Measurements from ENCODE around the gene FUOM.

Gene FUOM, protein sequence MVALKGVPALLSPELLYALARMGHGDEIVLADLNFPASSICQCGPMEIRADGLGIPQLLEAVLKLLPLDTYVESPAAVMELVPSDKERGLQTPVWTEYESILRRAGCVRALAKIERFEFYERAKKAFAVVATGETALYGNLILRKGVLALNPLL

GRCh38 chr10:133357285-133358161 lies at the start of gene FUOM:
FUOM (minus strand) TSS chr10:133358019; CDS start chr10:133358007, 12 bp downstream.
- DNase-seq (ENCODE audit: low spot score) = peak; percentile 30

GRCh38 chr10:133405844-133406527 lies 48.2 kb upstream of the FUOM start:
- DNase-seq (ENCODE audit: low spot score) = no peak

GRCh38 chr10:133405272-133405671 lies 47.5 kb upstream of the FUOM start:
- DNase-seq (ENCODE audit: low spot score) = no peak

DNA sequence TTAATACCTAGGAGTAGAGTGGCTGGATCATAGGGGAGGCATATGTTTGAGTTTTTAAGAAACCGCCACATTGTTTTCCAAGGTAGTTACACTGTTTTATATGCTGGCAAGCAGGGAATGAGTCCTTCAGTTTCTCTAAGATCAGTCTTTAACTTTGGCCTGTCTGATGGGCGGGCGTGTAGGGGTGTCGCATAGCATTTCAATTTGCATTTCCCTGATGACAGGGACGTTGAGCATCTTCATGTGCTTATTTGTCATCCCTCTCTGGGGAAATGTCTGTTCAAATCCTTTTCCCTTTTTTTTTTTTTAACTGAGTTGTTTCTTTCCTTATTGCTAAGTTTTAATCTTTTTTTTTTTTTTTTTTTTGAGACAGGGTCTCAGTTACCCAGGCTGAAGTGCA lies 46.0 kb upstream of the FUOM start:
- no peak for DNase-seq (ENCODE audit: low spot score)

GRCh38 chr10:133403359-133403758 lies 45.5 kb upstream of the FUOM start:
- no peak for DNase-seq (ENCODE audit: low spot score)

GRCh38 chr10:133401981-133402725 lies 44.3 kb upstream of the FUOM start:
- no peak for DNase-seq (ENCODE audit: low spot score)

DNA sequence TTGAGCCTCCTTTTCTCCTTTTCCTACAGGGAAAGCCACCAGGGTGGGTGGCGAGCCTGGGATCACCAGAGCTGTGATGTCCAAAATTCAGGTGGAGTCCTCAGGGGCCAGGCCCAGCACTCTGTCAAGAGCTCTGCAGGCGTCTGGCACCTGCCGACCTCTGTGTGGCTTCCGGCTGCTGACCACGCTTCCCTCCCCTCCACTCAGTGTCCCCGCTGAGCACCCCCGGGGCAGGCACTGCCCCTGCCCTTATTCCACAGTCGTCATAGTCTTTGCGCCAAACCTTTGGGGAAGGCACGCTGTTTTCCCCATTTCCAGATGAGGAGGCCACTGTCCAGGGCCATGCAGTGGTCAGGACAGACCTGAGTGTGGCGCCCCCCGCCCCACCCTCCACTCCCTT lies 43.7 kb upstream of the FUOM start:
- DNase-seq (ENCODE audit: low spot score) = no peak

- no peak for DNase-seq (ENCODE audit: low spot score)
Observed at GRCh38 chr10:133400624-133401424, 43.0 kb upstream of the FUOM start.

DNA sequence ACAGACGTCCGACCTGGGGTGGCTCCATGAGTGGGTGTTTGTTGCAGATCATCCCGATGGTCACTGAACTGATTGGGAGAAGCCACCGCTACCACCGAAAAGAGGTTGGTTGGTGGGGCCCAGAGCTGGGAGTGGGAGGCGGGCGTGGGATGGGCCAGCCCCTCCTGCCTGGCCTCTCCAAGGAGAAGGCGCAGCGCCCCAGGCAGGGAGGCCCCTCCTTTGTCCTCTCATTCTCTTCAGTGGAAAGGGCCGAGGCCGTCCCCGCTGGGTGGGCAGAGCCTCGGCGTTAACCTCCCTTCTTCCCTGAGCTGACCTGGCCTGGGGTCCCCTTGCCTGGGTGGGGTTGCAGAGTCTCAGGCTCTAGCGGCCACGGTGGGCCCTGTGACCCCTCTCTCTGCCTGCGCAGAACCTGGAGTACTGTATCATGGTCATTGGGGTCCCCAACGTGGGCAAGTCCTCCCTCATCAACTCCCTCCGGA lies 41.3 kb upstream of the FUOM start:
- DNase-seq (ENCODE audit: low spot score) = no peak

DNA sequence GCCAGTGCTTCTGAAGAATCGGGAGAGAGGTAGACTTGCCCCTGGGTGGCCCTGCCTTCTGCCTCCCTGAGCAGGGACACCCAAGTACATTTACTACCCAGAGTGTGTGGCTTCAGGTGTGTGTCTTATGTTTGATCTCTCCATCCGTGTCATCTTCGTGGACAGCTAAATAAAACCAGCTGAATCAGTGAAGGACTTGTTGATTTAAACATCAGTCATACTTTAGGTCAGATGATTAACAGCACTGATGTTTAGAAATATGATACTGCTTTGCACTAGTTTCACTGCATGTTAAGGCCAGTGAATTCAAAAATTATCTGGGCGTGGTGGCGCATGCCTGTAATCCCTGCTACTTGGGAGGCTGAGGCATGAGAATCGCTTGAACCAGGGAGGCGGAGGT lies 40.1 kb upstream of the FUOM start:
- no peak for DNase-seq (ENCODE audit: low spot score)

DNA sequence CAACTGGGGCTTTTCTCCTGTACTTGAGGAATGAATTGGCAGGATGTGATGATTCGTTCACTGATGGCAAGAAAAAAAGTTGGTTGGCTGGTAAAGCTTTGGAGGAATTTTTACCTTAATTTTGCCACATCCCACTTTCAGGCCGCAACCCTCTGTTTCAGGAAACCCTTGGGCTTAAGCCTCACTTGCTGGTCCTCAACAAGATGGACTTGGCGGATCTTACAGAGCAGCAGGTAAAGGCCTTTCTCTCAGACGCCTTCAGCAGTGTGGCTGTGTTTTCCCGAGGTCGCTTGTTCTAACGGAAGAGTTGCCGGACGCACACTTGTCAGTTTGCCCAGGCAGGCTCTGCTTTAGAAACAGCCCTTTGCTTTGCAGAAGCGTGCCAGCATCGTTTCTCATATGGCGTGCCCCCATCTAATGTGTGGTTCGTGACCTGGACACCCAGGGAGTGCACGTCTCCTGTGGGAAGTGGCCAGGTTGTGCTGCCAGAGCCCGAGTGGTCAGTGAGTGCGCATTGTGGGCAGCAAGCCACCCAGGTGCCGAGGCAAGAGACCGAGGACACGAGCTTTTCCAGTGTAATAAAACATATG lies 38.3 kb upstream of the FUOM start:
- no peak for DNase-seq (ENCODE audit: low spot score)

- DNase-seq (ENCODE audit: low spot score) = no peak
Observed at GRCh38 chr10:133394801-133395221, 37.0 kb upstream of the FUOM start.

GRCh38 chr10:133394064-133394663 lies 36.3 kb upstream of the FUOM start, which contains the start of gene MTG1:
MTG1 (plus strand) TSS chr10:133394157; CDS start chr10:133394221, 64 bp downstream.
- DNase-seq (ENCODE audit: low spot score) = peak; percentile 91

GRCh38 chr10:133393401-133394063 lies 35.7 kb upstream of the FUOM start:
- DNase-seq (ENCODE audit: low spot score) = no peak

DNA sequence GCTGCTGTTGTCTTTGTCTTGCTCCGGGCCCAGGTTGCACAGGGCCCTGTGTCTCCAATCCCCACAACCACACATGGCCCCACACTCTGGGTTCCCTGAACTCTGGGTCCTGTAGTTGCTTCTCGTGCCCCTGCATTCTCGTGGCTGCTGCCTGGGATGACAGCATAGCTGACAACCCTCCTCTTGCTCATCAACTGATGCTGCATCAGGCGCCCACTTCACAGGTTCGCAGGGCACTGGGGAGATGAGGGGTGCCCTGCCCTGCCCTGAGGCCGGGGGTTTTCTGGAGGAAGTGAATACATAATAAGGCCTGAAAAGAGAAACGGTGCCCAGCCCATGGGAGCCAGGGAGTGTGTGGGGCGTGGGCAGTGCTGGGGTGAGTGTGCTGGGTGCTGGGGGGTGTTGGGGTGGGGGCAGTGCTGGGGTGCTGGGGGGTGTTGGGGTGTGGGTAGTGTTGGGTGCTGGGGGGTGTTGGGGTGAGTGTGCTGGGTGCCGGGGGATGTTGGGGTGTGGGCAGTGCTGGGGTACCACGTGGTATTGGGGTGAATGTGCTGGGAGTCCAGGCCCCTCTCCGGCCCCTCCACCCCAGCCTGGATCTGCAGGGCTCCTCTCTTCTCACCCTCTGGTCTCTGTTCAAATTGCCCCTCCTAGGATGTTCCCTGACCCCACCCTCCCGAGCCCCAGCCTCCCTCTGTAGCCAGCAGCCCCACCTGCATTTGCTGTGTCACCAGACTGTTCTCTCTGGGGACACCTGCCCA lies 34.1 kb upstream of the FUOM start:
- no peak for DNase-seq (ENCODE audit: low spot score)

- DNase-seq (ENCODE audit: low spot score) = no peak
Observed at GRCh38 chr10:133391249-133391635, 33.4 kb upstream of the FUOM start.

GRCh38 chr10:133390597-133391248 lies 32.9 kb upstream of the FUOM start:
- DNase-seq (ENCODE audit: low spot score) = no peak

- no peak for DNase-seq (ENCODE audit: low spot score)
Observed at GRCh38 chr10:133388973-133389818, 31.4 kb upstream of the FUOM start.

Data from hematopoietic multipotent progenitor cell treated with erythropoietin and hydrocortisone succinate and interleukin-3 and kit ligand, for 15 days (in vitro differentiated cells).